Measurements from ENCODE around the gene CYP4F8.
A peak's percentile ranks its signal among the peaks of the same experiment; 100 is the strongest.
"Not testable (repeated sequence)": the region's sequence is repeated elsewhere in the genome, so short reads cannot be mapped to it uniquely, and the experiment has no call there.

Gene CYP4F8

DNA sequence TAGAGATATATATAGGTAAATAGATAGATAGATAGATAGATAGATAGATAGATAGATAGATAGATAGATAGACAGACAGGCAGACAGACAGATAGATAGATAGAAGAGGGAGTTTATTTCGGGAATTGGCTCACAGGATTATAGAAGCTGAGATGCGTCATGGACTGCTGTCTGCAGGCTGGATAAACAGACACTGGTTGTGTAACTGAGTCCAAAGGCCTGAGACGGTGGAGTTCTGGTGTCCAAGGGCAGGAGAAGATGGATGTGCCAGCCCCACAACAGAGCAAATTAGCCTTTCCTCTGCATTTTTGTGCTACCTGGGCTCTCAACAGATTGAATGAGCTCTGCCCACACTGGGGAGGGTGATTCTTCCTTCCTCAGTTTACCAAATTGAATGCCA lies 28.4 kb downstream of the CYP4F8 start:
- no peak for DNase-seq

DNA sequence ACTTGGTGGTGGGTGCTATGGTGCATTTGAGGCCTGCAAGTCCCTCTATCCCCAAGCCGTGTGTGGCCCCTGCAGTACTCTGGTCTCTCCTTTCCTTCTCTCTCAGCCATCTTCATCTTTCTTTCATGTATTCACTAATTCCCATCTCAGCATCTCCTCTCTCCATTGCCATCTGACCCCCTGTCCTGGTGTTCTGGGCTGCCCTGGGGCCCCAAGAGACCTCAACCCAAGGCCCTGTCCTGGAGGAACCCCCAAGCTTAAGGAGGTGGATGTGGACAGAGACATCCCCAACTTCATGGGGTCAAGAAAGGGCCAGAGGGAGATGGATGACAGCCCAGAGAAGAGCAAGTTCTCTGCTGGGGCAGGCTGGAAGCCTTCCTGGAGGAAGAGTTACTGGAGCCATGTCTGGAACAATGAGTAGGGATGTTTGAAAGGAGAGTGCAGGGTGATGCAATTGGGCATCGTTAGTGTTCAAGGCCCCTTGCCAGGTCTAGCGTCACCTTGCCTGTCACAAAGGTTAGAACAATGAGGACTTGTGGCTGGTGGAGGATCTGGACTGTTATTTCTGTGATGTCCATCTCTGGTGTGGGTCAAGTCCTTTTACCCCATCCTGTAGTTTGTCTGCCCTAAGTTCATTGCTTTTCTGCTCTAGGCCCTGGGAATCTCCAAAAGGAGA lies 29.2 kb downstream of the CYP4F8 start:
- no peak for DNase-seq

DNA sequence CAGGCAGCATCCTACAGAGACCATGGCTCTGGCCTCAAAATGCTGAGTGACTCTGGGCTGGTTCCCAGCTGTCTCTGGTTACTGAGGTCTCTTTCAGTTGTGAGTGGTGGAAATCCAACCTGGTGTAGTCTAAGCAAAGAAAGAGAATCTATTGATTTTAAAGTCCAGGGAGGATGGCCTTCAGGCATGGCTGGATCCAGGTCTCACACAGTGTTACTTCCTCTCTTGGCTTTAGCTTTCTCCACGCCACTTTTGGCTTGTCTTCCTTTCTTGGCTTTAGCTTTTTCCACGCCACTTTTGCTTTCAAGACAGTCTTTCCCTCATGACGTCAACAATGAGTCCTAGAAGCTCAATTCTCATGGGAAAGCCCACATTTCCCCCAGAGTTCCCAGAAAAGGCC lies 29.8 kb downstream of the CYP4F8 start:
- no peak for DNase-seq

GRCh38 chr19:15649526-15649925 lies 34.5 kb downstream of the CYP4F8 start:
- DNase-seq: no peak

DNA sequence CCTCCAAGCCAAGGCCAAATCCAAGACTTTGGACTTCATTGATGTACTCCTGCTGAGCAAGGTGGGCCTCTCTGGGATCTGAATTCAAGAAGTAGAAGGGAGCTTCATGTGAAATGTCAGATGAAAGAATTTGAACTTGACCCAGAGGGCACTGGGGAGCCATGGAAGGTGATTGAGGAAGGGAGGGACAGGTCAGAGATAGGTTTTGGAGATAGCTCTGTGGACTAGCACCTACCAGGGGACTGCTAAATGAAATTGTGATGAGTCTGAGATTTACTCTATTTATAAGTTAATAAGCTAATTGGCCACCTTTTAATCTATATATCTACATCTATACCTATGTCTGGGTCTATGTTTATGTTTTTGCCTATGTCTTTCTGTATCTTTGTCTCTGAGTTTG lies 35.1 kb downstream of the CYP4F8 start:
- not testable (repeated sequence) for DNase-seq

DNA sequence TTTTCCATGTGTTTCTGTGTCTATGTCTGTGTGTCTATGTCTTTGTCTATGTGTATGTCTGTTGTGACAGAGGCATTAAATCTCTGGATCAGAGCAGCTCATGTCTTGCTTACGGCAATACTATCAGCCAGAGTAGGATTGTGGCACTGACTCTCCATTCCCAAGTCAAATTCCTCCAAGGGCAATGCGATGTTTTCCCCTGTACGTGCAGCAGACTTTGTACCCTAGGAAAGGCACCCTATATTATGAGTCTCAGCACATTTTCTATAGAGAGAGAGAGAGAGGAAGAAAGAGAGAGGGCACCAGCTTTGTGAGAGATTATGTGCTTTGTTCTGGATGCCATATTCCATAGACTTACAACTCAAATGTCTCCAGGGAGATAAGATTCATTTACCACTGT lies 36.8 kb downstream of the CYP4F8 start:
- DNase-seq: no peak

DNA sequence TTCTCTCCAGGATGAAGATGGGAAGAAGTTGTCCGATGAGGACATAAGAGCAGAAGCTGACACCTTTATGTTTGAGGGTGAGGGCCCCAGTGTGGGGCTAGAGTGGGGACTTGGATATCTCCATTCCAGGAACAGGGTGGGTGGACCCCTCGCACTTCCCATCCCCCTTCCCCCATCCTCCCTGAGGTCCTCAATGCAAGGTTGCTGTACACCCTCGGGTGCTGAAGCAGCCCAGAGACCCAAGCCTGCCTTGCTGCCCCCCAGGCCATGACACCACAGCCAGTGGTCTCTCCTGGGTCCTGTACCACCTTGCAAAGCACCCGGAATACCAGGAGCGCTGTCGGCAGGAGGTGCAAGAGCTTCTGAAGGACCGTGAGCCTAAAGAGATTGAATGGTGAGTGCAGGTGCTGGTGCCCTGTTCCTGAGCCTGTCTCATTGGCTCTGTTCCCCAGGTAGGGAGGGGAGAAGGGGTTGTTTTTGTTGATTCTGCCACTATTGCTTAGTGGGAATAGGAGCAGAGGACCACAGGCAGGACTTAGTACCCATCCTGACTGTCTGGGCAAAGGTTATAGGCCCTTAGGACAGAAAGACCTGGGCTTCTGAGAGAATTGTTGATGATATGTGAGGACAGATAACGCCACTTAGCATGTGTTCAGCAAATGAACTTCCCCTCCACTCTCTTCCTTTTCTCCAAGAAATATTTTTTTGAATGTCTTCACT lies 37.7 kb downstream of the CYP4F8 start:
- DNase-seq: no peak

- no peak for DNase-seq
Observed at GRCh38 chr19:15656467-15656866, 41.4 kb downstream of the CYP4F8 start.

- no peak for DNase-seq
Observed at GRCh38 chr19:15663247-15663646, 48.2 kb downstream of the CYP4F8 start.

GRCh38 chr19:15666186-15666585 lies 51.2 kb downstream of the CYP4F8 start:
- no peak for DNase-seq

DNA sequence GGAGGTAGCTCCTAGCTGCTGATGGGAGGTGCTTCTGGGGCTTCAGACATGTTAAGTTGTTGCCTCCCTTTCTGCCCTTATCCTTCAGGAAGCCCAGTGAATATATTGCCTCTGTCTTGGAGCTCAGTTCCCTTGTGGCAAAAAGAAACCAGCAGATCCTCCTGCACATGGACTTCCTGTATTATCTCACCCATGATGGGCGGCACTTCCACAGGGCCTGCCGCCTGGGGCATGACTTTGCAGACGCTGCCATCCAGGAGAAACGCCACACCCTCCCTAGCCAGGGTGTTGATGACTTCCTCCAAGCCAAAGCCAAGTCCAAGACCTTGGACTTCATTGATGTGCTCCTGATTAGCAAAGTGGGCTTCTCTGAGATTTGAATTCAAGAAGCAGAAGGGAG lies 51.9 kb downstream of the CYP4F8 start:
- DNase-seq: no peak

- DNase-seq: no peak
Observed at GRCh38 chr19:15669440-15669839, 54.4 kb downstream of the CYP4F8 start.

DNA sequence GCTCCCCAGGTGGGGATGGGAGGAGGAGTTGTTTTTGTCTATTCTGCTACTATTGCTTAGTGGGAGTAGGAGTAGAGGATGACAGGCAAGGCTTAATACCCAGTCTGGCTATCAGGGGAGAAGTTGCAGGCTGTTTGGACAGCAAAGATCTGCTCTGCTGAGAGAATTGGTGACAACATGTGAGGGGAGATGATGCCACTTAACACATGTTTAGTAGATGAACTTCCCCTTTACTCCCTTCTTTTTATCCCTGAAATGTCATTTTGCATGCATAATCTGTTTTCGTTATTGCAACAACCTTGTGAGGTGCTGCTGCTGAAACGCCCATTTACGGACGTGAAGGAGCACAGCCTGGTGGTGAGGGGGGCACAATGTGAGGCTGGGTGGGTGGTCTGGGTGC lies 54.9 kb downstream of the CYP4F8 start:
- DNase-seq: no peak

DNA sequence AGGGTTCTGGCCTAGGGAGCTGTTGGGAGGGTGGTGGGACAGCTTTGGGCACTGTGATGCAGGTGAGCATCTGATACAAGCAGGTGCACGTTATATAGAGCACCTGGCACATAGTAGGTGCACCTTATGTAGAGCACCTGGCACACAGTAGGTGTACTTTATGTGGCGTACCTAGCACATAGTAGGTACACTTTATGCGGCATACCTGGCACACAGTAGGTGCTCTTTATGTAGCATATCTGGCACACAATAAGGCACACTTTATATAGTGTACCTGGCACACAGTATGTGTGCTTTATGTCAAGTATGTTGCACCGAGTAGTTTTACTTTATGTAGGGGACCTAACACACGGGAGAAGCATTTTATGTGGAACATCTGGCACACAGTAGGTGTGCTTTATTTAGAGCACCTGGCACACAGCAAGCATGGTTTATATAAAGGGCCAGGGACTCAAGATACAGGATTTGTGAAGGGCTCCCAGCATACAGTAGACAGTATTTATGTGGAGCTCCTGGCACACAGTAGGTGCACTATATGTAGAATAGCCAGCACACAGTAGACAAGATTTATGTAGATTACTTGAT lies 56.3 kb downstream of the CYP4F8 start:
- no peak for DNase-seq

DNA sequence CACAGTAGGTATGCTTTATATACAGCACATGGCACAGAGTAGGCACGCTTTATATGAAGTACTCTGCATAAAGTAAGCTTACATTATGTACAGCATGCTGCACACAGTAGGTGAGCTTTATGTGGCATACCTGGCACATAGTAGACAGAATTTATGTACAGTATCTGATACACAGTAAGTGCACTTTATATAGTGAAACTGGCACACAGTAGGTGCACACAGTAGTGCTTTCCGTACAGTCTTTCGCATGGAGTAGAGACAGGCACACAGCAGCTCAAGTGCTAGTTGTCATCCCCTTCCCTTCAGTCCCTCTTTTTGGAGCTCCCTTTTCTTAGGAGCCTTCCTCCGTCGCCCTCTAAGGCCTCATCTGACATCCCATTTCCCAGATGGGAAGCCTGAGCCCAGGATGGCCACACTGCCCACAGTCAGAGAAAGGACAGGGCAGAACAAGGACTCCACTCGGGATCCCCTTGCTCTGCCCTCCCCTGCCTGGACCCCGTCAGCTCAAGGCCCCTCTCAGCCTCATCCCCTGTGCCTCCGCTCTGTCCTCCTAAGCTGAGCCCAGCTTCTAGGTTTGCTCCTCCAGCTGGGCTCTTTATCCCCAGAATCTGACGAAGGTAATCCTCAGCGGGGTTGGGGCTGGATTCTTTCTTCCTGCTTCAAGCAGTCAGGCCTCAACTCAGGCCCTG lies 57.0 kb downstream of the CYP4F8 start:
- no peak for DNase-seq

DNA sequence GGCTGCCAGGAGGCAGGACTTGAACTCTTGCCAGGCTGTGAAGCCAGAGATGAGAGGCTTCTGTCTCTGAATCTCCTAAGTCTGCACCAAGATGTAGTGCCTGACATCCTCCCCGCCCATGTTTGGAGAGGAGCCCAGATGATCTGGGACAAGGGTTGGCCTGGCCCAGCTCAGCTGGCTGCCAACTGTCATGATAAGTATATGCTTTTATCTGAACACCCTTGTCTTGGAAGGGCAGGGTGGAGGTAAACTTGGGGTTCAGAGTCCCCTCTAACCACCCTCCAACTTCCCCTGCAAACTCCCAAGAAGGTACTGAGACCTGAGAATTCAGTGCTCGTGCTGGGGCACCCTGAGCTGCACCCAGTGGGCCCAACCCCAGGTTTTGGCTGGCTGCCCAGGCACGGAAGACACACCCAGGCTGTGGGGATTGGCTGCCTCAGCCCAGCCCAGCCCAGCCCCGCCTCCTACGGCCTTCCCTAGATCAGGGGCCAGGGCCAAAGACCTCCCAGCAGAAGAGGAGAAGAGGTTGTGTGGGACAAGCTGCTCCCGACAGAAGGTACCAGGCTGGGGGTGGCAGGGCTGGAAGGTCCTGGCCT lies 57.7 kb downstream of the CYP4F8 start, which contains the start of gene CYP4F12:
TSS of gene CYP4F12 (plus strand) at position 508 of the 596 bp plus-strand sequence. CDS start 443 bp downstream, outside the sequence.
- peak in 8 of 58 donors; percentile 2 to 51 (median 11) for DNase-seq

GRCh38 chr19:15673176-15673654 lies 58.2 kb downstream of the CYP4F8 start:
- no peak for DNase-seq

DNA sequence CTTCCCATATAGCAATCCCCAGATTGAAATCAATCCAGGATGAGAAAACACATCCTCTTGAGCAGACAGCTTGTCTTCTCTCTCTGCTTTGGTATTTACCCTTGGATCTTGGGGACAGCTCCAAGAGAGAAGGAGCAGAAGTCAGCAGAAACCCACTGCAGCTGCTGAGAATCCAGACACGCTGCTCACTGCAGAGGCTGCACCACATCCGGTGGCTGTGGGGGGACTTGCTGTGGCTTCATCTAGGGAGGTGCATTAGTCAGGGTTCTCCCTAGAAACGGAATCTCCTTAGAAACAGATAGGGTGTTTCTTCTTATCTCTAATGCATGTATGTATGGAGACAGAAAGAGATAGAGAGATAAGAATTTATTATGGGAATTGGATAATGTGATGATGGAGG lies 60.5 kb downstream of the CYP4F8 start:
- no peak for DNase-seq

DNA sequence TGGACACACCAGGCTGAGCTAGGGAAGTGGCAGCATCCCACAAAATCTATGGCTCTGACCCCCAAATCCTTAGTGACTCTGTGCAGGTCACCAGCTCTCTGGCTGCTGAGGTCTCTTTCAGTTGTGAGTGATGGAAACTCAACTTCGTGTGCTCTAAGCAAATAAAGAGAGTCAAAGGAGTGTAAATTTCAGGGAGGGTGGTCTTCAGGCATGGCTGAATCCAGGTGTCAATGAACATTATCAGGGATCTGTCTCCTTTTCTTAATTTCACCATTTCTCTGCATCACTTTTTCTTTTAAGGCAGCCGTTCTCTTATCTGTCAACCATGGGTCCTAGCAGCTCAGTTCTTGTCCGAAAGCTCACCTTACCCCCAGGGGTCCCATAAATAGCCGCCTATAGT lies 64.1 kb downstream of the CYP4F8 start:
- DNase-seq: no peak

- not testable (repeated sequence) for DNase-seq
Observed at GRCh38 chr19:15679865-15680264, 64.8 kb downstream of the CYP4F8 start.
